MM.1S (cell line): ENCODE measurements around the gene KLHL2.
"Not testable (repeated sequence)": the region's sequence is repeated elsewhere in the genome, so short reads cannot be mapped to it uniquely, and the experiment has no call there.

Source experiments
- DNase-seq: peaks from one replicate; pipeline ENCODE4 v3.0.0-alpha.2; 2015
- H2AFZ ChIP-seq: fragments of 300-600 bp; sonication (generic); 2 replicates; pipeline ENCODE4 v1.6.0; 2016; ENCODE audit warnings: antibody characterized with exemption, low read length
- H3F3A ChIP-seq: fragments of 300-600 bp; sonication (generic); 2 replicates; pipeline ENCODE4 v1.6.1; 2016; ENCODE audit warnings: mild to moderate bottlenecking, antibody characterized with exemption, low read length, moderate library complexity, mixed read lengths; ENCODE audit not compliant: insufficient read depth
- H3K27ac ChIP-seq: fragments of 300-600 bp; sonication (generic); 2 replicates; pipeline ENCODE4 v1.5.1; 2016; ENCODE audit warnings: mild to moderate bottlenecking, low read length
- H3K27me3 ChIP-seq: fragments of 300-600 bp; sonication (generic); replicated peaks from 2 replicates; pipeline ENCODE4 v1.6.0; 2016; ENCODE audit warnings: low read length; ENCODE audit not compliant: insufficient read depth
- H3K36me3 ChIP-seq: fragments of 300-600 bp; sonication (generic); replicated peaks from 2 replicates; pipeline ENCODE4 v1.6.1; 2016; ENCODE audit warnings: mild to moderate bottlenecking, low read length, mixed read lengths; ENCODE audit not compliant: insufficient read depth
- H3K4me1 ChIP-seq: fragments of 300-600 bp; sonication (generic); 2 replicates; pipeline ENCODE4 v1.6.1; 2016; ENCODE audit warnings: low read length, mixed read lengths
- H3K4me2 ChIP-seq: fragments of 300-600 bp; sonication (generic); 2 replicates; pipeline ENCODE4 v1.6.0; 2016; ENCODE audit warnings: low read depth, low read length
- H3K4me3 ChIP-seq: fragments of 300-600 bp; sonication (generic); 2 replicates; pipeline ENCODE4 v1.5.1; 2016; ENCODE audit warnings: low read length, mixed read lengths
- H3K79me2 ChIP-seq: fragments of 300-600 bp; sonication (generic); 2 replicates; pipeline ENCODE4 v1.6.1; 2016; ENCODE audit warnings: mixed run types, low read length, mixed read lengths
- H3K9ac ChIP-seq: fragments of 300-600 bp; sonication (generic); 2 replicates; pipeline ENCODE4 v1.6.1; 2016; ENCODE audit warnings: low read length, mixed read lengths
- H3K9me2 ChIP-seq: fragments of 300-600 bp; sonication (generic); replicated peaks from 2 replicates; pipeline ENCODE4 v1.6.1; 2016; ENCODE audit warnings: mild to moderate bottlenecking, low read length, mixed read lengths; ENCODE audit not compliant: insufficient read depth
- H3K9me3 ChIP-seq: fragments of 300-600 bp; sonication (generic); replicated peaks from 2 replicates; pipeline ENCODE4 v1.6.1; 2016; ENCODE audit warnings: mild to moderate bottlenecking, low read length, mixed read lengths; ENCODE audit not compliant: insufficient read depth
- H4K20me1 ChIP-seq: fragments of 300-600 bp; sonication (generic); 2 replicates; pipeline ENCODE4 v1.6.1; 2016; ENCODE audit warnings: mild to moderate bottlenecking, low read length, moderate library complexity, mixed read lengths; ENCODE audit not compliant: insufficient read depth
- CTCF ChIP-seq: fragments of 300-600 bp; sonication (generic); IDR thresholded peaks from 2 replicates; pipeline ENCODE4 v1.5.1; 2016; ENCODE audit warnings: antibody characterized with exemption, low read length, mixed read lengths
- EZH2 ChIP-seq: fragments of 300-600 bp; sonication (generic); optimal IDR thresholded peaks from 2 replicates; pipeline ENCODE3; 2017; ENCODE audit warnings: low read depth, mild to moderate bottlenecking, antibody characterized with exemption, low read length, mixed read lengths
- EZH2phosphoT487 ChIP-seq: fragments of 300-600 bp; sonication (generic); IDR thresholded peaks from 2 replicates; pipeline ENCODE4 v1.6.1; 2018; ENCODE audit warnings: antibody characterized with exemption, low read length

KLHL2 gene

DNA sequence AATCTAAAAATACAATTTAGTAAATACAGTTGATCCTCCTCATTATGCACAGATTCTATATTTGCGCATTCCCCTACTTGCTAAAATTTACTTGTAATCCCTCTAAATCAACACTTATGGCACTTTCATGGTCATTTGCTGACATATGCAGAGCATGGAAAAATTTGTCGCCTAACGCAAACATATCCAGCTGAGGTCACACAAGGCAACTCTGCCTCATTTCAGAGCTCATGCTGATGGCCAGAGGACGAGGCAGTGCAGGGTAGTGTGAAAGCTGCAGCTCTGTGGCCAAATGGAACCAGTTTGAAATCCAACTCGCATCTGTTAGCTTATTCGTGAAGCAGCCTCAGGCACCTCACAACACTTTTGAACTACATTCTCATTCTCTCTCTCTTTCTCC, 39.7 kb upstream of the KLHL2 start:
- no peaks in the 10 kb centered on the region for H4K20me1 ChIP-seq
- H3K36me3 ChIP-seq: no peaks in the 10 kb centered on the region
- H3K4me1 ChIP-seq: no peaks in the 10 kb centered on the region
- no peak overlapping the region for H3K4me2 ChIP-seq
- H3K9ac ChIP-seq: no peak overlapping the region
- no peaks in the 10 kb centered on the region for H3K27me3 ChIP-seq
- H2AFZ ChIP-seq: no peak overlapping the region
- H3K9me3 ChIP-seq: no peaks in the 10 kb centered on the region
- no peak overlapping the region for H3K4me3 ChIP-seq
- H3F3A ChIP-seq: no peaks in the 10 kb centered on the region
- DNase-seq: no peak
- TF ChIP-seq EZH2phosphoT487 (no peak), EZH2 (no peak), CTCF (no peak)
- H3K79me2 ChIP-seq: no peaks in the 10 kb centered on the region
- H3K27ac ChIP-seq: no peak overlapping the region
- H3K9me2 ChIP-seq: no peaks in the 10 kb centered on the region

DNA sequence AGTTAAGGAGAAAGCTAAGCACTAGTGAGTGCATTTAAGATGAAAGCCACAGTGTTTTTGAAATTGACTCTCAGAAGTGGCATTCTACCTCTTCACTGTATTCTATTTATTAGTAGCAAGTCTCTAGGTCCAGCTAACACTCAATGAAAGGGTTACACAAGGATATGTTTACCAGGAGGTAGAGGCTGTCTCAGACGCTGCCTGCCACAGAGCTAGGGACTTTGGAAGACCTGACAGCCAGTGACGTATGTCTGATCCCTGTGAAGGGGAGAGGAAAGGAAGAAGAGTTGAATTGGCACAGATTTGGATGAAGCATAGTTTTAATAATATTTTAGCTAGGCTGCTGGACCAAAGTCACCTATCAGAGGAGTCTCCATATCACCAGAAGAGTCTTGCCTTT, 36.5 kb upstream of the KLHL2 start:
- H3K36me3 ChIP-seq: no peaks in the 10 kb centered on the region
- no peak overlapping the region for H3K27ac ChIP-seq
- no peak for TF ChIP-seq EZH2phosphoT487
- no peak for TF ChIP-seq CTCF
- no peak for TF ChIP-seq EZH2
- H3K4me1 ChIP-seq: no peaks in the 10 kb centered on the region
- no peaks in the 10 kb centered on the region for H3K9me2 ChIP-seq
- H3K9ac ChIP-seq: no peak overlapping the region
- H3K27me3 ChIP-seq: no peaks in the 10 kb centered on the region
- H3K79me2 ChIP-seq: no peaks in the 10 kb centered on the region
- no peak overlapping the region for H3K4me3 ChIP-seq
- H4K20me1 ChIP-seq: no peaks in the 10 kb centered on the region
- DNase-seq: no peak
- no peaks in the 10 kb centered on the region for H3F3A ChIP-seq
- H3K9me3 ChIP-seq: no peaks in the 10 kb centered on the region
- H2AFZ ChIP-seq: no peak overlapping the region
- no peak overlapping the region for H3K4me2 ChIP-seq

DNA sequence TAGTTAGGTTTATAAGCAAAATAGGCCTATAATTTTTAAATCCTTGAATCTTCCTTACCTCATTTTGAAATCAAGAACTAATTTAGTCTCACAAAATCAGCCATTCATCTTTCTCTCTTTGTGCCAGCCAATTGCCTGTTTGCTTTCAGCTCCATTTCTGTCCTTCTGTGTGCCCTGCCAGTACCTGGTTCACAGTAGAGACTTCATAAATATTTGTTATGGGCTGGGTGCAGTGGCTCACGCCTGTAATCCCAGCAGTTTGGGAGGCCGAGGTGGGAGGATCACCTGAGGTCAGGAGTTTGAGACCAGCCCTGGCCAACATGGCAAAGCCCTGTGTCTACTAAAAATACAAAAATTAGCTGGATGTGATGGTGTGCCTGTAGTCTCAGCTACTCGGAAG, 31.9 kb upstream of the KLHL2 start:
- not testable (repeated sequence) for H3K36me3 ChIP-seq, DNase-seq, H4K20me1 ChIP-seq, H3K9ac ChIP-seq, H3K9me3 ChIP-seq, H2AFZ ChIP-seq, H3K79me2 ChIP-seq, H3F3A ChIP-seq, H3K4me3 ChIP-seq, H3K27me3 ChIP-seq, H3K4me1 ChIP-seq, H3K27ac ChIP-seq, H3K4me2 ChIP-seq, H3K9me2 ChIP-seq

DNA sequence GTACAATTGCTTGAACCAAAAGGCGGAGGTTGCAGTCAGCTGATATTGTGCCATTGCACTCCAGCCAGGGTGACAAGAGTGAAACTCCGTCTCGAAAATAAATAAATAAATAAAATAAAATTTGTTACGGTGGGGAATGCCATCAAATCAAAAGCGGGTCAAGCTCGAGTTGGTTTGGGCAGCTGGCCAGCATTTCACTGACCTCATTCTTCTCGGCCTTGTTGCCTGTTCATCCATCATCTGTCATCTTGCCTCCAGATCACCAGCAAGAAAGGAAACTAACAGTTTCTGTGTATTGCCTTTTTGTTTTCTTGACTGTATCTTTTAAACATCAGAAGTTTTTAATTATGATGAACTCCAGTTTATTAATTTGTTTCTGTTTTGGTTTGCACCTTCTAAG, 31.5 kb upstream of the KLHL2 start:
- H4K20me1 ChIP-seq: no peaks in the 10 kb centered on the region
- H2AFZ ChIP-seq: no peak overlapping the region
- no peak overlapping the region for H3K4me2 ChIP-seq
- H3K4me3 ChIP-seq: no peak overlapping the region
- H3K27ac ChIP-seq: no peak overlapping the region
- DNase-seq: no peak
- H3K9ac ChIP-seq: no peak overlapping the region
- H3K4me1 ChIP-seq: no peaks in the 10 kb centered on the region
- H3K9me3 ChIP-seq: no peaks in the 10 kb centered on the region
- H3K36me3 ChIP-seq: no peaks in the 10 kb centered on the region
- TF ChIP-seq EZH2phosphoT487 (no peak), CTCF (no peak), EZH2 (no peak)
- no peaks in the 10 kb centered on the region for H3K27me3 ChIP-seq
- no peaks in the 10 kb centered on the region for H3K79me2 ChIP-seq
- no peaks in the 10 kb centered on the region for H3K9me2 ChIP-seq
- no peaks in the 10 kb centered on the region for H3F3A ChIP-seq
